ENCODE measurements around the gene DUSP1. TPM values are rescaled to one million over a fixed set of nuclear protein-coding genes. Genes with fewer than 3 reads are reported as not detected.

Gene DUSP1
- total and polyA plus RNA-seq, 10 of the 15 experiments (the other 5 are each of a cell fraction or from before 2014, with no cell fraction given): 1.4 to 6.2 (median 3.9) TPM

- TF ChIP-seq POU2F2 (IDR thresholded peaks at IDR 0.05; ENCODE audit: borderline replicate concordance, low read depth, low read length) (no peak), MAX (IDR thresholded peaks at IDR 0.05; ENCODE audit: low read depth, low read length) (no peak)
Observed at GRCh38 chr5:172819569-172819968, 48.6 kb upstream of the DUSP1 start (continued).

- CTCF ChIA-PET: interaction anchor here (0.6 kb wide), 1 partner anchor 46 kb away, joined by 6 read pairs; no protein-coding TSS in a partner anchor
- ATAC-seq: no peak
- no peak overlapping the region for H2AFZ ChIP-seq (ENCODE audit: control insufficient read depth, low read depth, low read length)
- no TSS peak for BruUV-seq (replicated peaks)
- no peaks in the 10 kb centered on the region for H3K27me3 ChIP-seq (replicated peaks in 1 of 2; ENCODE audit: control insufficient read depth in 2 of 2, insufficient read depth in 2 of 2, low read length in 1 of 2)
- no peaks in the 10 kb centered on the region for H3K9me3 ChIP-seq (replicated peaks; ENCODE audit: control insufficient read depth, insufficient read depth, low read length)
- no peak for FAIRE-seq
- H3K9ac ChIP-seq (ENCODE audit: control insufficient read depth, insufficient read depth, low read length): no peak overlapping the region
- intact Hi-C loops (cut with micrococcal nuclease; ENCODE audit: unreplicated experiment): no loop called here
- in situ Hi-C loops (cut with MboI): no loop called here
- POLR2A ChIA-PET: interaction anchor here (0.7 kb wide), 1 partner anchor 10 kb away, joined by 4 read pairs; no protein-coding TSS in a partner anchor
- RAD21 ChIA-PET (ENCODE audit: unreplicated experiment): no interaction called here
- no peak for TF ChIP-seq IRF3 (IDR thresholded peaks at IDR 0.05)
- no peak for TF ChIP-seq SRF (IDR thresholded peaks at IDR 0.05; ENCODE audit: low read depth in 2 of 2, low read length in 2 of 2)
- TF ChIP-seq POLR2AphosphoS5 (IDR thresholded peaks at IDR 0.05; ENCODE audit: low read length): no peak
- TF ChIP-seq NR2F1 (conservative IDR thresholded peaks at IDR 0.05): no peak
- no peak for TF ChIP-seq BMI1 (IDR thresholded peaks at IDR 0.05; ENCODE audit: borderline replicate concordance)
- no peak for TF ChIP-seq RCOR1 (conservative IDR thresholded peaks at IDR 0.05; ENCODE audit: low read depth, low read length)
- H3K4me1 ChIP-seq (ENCODE audit: control insufficient read depth, insufficient read depth, low read length): no peaks in the 10 kb centered on the region
- no peak overlapping the region for H3K4me2 ChIP-seq (ENCODE audit: control insufficient read depth, insufficient read depth)
- H3K79me2 ChIP-seq (ENCODE audit: control insufficient read depth, insufficient read depth, low read length): no peaks in the 10 kb centered on the region
- SMC1A ChIA-PET (ENCODE audit: uncharacterized antibody, unreplicated experiment): no interaction called here
- no peaks in the 10 kb centered on the region for H3K36me3 ChIP-seq (ENCODE audit: control insufficient read depth in 2 of 2, insufficient read depth in 2 of 2, low read length in 1 of 2)
- DNase-seq (ENCODE audit: low read depth, low spot score): no peak
- no peak overlapping the region for H3K4me3 ChIP-seq
- no peak overlapping the region for H3K27ac ChIP-seq (ENCODE audit: control insufficient read depth, insufficient read depth)
- H4K20me1 ChIP-seq (ENCODE audit: control insufficient read depth, insufficient read depth): no peaks in the 10 kb centered on the region
- 46% methylated on average over 3 of the region's 3 CpGs for WGBS (ENCODE audit: insufficient coverage, insufficient replicate concordance, low lambda C conversion rate, missing lambda C conversion rate)
Observed at GRCh38 chr5:172818081-172818480, 47.1 kb upstream of the DUSP1 start.

Measured in GM12878 (cell line).